Measurements from ENCODE around the gene KITLG. TPM values are rescaled to one million over a fixed set of nuclear protein-coding genes. Genes with fewer than 3 reads are reported as not detected.

The KITLG gene
- polyA plus RNA-seq, 1 of the 3 experiments (the other 2 are of a cell fraction): 8.9 TPM

DNA sequence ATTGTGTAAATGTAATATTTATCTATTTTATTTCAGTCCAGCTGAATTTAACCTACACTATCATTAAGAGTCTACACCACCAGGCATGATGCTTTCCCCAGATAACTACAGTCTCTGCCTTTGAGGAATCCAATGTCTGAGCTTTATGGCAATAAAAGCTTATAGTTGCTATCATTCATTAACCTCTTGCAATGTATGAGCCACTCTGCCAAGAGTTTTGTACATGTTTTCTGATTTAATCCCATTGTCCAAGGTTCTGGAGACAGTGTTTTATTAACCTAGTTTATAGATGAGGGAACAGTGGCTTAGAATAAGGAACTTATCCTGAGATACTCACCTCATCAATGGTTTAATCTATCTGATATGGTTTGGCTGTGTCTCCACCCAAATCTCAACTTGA lies 17.1 kb upstream of the KITLG start:
- Histone ChIP-seq H3K36me3 (replicated peaks in 1 of 2; ENCODE audit: control insufficient read depth in 1 of 2, insufficient read depth in 2 of 2, low read length in 1 of 2) (peaks cover 0 to 3% of the 10 kb centered on the region in 2 experiments), H3K27me3 (ENCODE audit: insufficient read depth) (no peaks in the 10 kb centered on the region), H2AFZ (ENCODE audit: low read depth) (no peak overlapping the region), H3K9ac (no peak overlapping the region), H3K79me2 (ENCODE audit: insufficient read depth) (no peaks in the 10 kb centered on the region), H3K9me2 (no peaks in the 10 kb centered on the region), H3K4me2 (no peak overlapping the region), H3K4me1 (ENCODE audit: control insufficient read depth in 1 of 2, insufficient read depth in 2 of 2, low read depth in 1 of 2, low read length in 1 of 2) (no peaks in the 10 kb centered on the region), H3K9me3 (no peaks in the 10 kb centered on the region; the same call in 1 of the 2 replicates), H3K27ac (ENCODE audit: low read depth in 2 of 2, low read length in 1 of 2) (no peak overlapping the region), H3F3A (replicated peaks; ENCODE audit: insufficient read depth) (no peaks in the 10 kb centered on the region), H3K4me3 (ENCODE audit: low read depth in 2 of 2, low read length in 1 of 2) (no peak overlapping the region), H4K20me1 (ENCODE audit: insufficient read depth) (no peaks in the 10 kb centered on the region)
- no peak for DNase-seq
- TF ChIP-seq MXI1 (IDR thresholded peaks at IDR 0.05; ENCODE audit: low read depth, low read length) (no peak), RXRA (IDR thresholded peaks at IDR 0.05; ENCODE audit: borderline replicate concordance, low read depth) (no peak), POLR2AphosphoS5 (IDR thresholded peaks at IDR 0.05; ENCODE audit: low read depth, low read length) (no peak), RFX5 (IDR thresholded peaks at IDR 0.05; ENCODE audit: low read length) (no peak), ELF1 (IDR thresholded peaks at IDR 0.05) (no peak), RCOR1 (IDR thresholded peaks at IDR 0.05; ENCODE audit: low read length) (no peak), MEF2A (IDR thresholded peaks at IDR 0.05; ENCODE audit: borderline replicate concordance, low read depth) (no peak)
- TF ChIP-seq, protein P1, sequence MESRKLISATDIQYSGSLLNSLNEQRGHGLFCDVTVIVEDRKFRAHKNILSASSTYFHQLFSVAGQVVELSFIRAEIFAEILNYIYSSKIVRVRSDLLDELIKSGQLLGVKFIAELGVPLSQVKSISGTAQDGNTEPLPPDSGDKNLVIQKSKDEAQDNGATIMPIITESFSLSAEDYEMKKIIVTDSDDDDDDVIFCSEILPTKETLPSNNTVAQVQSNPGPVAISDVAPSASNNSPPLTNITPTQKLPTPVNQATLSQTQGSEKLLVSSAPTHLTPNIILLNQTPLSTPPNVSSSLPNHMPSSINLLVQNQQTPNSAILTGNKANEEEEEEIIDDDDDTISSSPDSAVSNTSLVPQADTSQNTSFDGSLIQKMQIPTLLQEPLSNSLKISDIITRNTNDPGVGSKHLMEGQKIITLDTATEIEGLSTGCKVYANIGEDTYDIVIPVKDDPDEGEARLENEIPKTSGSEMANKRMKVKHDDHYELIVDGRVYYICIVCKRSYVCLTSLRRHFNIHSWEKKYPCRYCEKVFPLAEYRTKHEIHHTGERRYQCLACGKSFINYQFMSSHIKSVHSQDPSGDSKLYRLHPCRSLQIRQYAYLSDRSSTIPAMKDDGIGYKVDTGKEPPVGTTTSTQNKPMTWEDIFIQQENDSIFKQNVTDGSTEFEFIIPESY (IDR thresholded peaks at IDR 0.05; ENCODE audit: borderline replicate concordance, low read depth): no peak
- TF ChIP-seq, protein P2, sequence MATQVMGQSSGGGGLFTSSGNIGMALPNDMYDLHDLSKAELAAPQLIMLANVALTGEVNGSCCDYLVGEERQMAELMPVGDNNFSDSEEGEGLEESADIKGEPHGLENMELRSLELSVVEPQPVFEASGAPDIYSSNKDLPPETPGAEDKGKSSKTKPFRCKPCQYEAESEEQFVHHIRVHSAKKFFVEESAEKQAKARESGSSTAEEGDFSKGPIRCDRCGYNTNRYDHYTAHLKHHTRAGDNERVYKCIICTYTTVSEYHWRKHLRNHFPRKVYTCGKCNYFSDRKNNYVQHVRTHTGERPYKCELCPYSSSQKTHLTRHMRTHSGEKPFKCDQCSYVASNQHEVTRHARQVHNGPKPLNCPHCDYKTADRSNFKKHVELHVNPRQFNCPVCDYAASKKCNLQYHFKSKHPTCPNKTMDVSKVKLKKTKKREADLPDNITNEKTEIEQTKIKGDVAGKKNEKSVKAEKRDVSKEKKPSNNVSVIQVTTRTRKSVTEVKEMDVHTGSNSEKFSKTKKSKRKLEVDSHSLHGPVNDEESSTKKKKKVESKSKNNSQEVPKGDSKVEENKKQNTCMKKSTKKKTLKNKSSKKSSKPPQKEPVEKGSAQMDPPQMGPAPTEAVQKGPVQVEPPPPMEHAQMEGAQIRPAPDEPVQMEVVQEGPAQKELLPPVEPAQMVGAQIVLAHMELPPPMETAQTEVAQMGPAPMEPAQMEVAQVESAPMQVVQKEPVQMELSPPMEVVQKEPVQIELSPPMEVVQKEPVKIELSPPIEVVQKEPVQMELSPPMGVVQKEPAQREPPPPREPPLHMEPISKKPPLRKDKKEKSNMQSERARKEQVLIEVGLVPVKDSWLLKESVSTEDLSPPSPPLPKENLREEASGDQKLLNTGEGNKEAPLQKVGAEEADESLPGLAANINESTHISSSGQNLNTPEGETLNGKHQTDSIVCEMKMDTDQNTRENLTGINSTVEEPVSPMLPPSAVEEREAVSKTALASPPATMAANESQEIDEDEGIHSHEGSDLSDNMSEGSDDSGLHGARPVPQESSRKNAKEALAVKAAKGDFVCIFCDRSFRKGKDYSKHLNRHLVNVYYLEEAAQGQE (IDR thresholded peaks at IDR 0.05; ENCODE audit: low read depth, low read length): no peak
- TF ChIP-seq, protein P3, sequence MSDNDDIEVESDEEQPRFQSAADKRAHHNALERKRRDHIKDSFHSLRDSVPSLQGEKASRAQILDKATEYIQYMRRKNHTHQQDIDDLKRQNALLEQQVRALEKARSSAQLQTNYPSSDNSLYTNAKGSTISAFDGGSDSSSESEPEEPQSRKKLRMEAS (IDR thresholded peaks at IDR 0.05; ENCODE audit: low read depth): no peak
- ChIA-PET CTCF (interaction anchor here (1.1 to 1.2 kb wide), 2 partner anchors 16 to 20 kb away, joined by 3 to 4 read pairs; no protein-coding TSS in a partner anchor), POLR2A (no interaction called here)

DNA sequence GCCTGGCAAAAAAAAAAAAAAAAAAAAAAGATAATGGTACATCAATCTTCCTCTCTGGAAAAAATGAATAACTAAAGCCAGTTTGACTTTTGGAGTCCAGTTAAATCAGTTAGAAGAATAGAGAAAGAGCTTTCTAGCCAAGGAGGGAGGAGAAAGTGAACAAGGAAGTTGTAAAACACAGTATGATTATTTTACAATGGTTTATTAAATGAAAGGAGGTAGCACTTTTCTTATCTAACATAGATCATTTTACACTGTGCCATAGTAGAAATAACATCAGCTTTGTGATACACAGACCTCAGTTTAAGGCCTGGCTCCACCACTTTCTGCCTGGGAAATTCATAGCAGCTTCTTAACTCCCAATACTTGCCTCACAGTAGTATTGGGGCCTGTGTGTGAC lies 15.4 kb upstream of the KITLG start:
- POLR2A ChIA-PET: no interaction called here
- no peaks in the 10 kb centered on the region for H3K36me3 ChIP-seq (replicated peaks in 1 of 2; ENCODE audit: control insufficient read depth in 1 of 2, insufficient read depth in 2 of 2, low read length in 1 of 2)
- no peaks in the 10 kb centered on the region for H3K9me3 ChIP-seq
- H3F3A ChIP-seq (replicated peaks; ENCODE audit: insufficient read depth): peaks cover 7% of the 10 kb centered on the region
- CTCF ChIA-PET: interaction anchor here (1.6 kb wide), 1 partner anchor 17 kb away, joined by 5 read pairs; no protein-coding TSS in a partner anchor
- H3K9ac ChIP-seq: no peak overlapping the region
- H4K20me1 ChIP-seq (ENCODE audit: insufficient read depth): no peaks in the 10 kb centered on the region
- no peaks in the 10 kb centered on the region for H3K9me2 ChIP-seq
- H3K79me2 ChIP-seq (ENCODE audit: insufficient read depth): no peaks in the 10 kb centered on the region
- H3K4me1 ChIP-seq (ENCODE audit: control insufficient read depth in 1 of 2, insufficient read depth in 2 of 2, low read depth in 1 of 2, low read length in 1 of 2): no peaks in the 10 kb centered on the region
- no peak overlapping the region for H2AFZ ChIP-seq (ENCODE audit: low read depth)
- H3K27ac ChIP-seq (ENCODE audit: low read depth in 2 of 2, low read length in 1 of 2): no peak overlapping the region
- TF ChIP-seq ELF1 (IDR thresholded peaks at IDR 0.05) (no peak), MEF2A (IDR thresholded peaks at IDR 0.05; ENCODE audit: borderline replicate concordance, low read depth) (no peak), CHD2 (IDR thresholded peaks at IDR 0.05; ENCODE audit: low read length, partially characterized antibody) (no peak), MXI1 (IDR thresholded peaks at IDR 0.05; ENCODE audit: low read depth, low read length) (no peak), EZH2phosphoT487 (IDR thresholded peaks at IDR 0.05; ENCODE audit: borderline replicate concordance, low read depth) (no peak), FOXM1 (IDR thresholded peaks at IDR 0.05; ENCODE audit: low read depth) (no peak), RFX5 (IDR thresholded peaks at IDR 0.05; ENCODE audit: low read length) (no peak), TAF1 (IDR thresholded peaks at IDR 0.05; ENCODE audit: borderline replicate concordance, low read depth, low read length) (no peak)
- TF ChIP-seq, protein P1 (IDR thresholded peaks at IDR 0.05; ENCODE audit: borderline replicate concordance, low read depth): no peak
- TF ChIP-seq, protein P4, sequence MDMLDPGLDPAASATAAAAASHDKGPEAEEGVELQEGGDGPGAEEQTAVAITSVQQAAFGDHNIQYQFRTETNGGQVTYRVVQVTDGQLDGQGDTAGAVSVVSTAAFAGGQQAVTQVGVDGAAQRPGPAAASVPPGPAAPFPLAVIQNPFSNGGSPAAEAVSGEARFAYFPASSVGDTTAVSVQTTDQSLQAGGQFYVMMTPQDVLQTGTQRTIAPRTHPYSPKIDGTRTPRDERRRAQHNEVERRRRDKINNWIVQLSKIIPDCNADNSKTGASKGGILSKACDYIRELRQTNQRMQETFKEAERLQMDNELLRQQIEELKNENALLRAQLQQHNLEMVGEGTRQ (IDR thresholded peaks at IDR 0.05; ENCODE audit: borderline replicate concordance, low read depth, low read length): no peak
- no peaks in the 10 kb centered on the region for H3K27me3 ChIP-seq (ENCODE audit: insufficient read depth)
- H3K4me3 ChIP-seq (ENCODE audit: low read depth in 2 of 2, low read length in 1 of 2): no peak overlapping the region
- H3K4me2 ChIP-seq: no peak overlapping the region
- DNase-seq: no peak

All from SK-N-SH (cell line).